Mesenchymal stem cell (in vitro differentiated cells and primary cell): ENCODE data around the gene FGGY.
A peak's percentile ranks its signal among the peaks of the same experiment; 100 is the strongest.

ENCODE experiments used
- DNase-seq: peaks from one replicate; pipeline ENCODE4 v3.0.0-alpha.2; 2013
- H2AFZ ChIP-seq: one replicate; pipeline ENCODE4 v1.6.1; 2013; ENCODE audit warnings: low read depth, mild to moderate bottlenecking, control low read depth, inconsistent platforms, low read length, moderate library complexity
- H2AK5ac ChIP-seq: 2 replicates; pipeline ENCODE4 v1.6.1; 2013; ENCODE audit warnings: low read length, moderate library complexity, mild to moderate bottlenecking, inconsistent platforms; ENCODE audit not compliant: severe bottlenecking
- H2BK120ac ChIP-seq: one replicate; pipeline ENCODE4 v1.6.1; 2013; ENCODE audit warnings: low read depth, mild to moderate bottlenecking, inconsistent platforms, low read length, moderate library complexity
- H2BK12ac ChIP-seq, 2 experiments: one replicate each; pipeline ENCODE4 v1.6.1; 2013; ENCODE audit warnings: inconsistent platforms in 2 of 2, low read length in 2 of 2, mild to moderate bottlenecking in 2 of 2, moderate library complexity in 2 of 2, control low read depth in 1 of 2
- H2BK15ac ChIP-seq: one replicate; pipeline ENCODE4 v1.6.1; 2013; ENCODE audit warnings: mild to moderate bottlenecking, low read depth, inconsistent platforms; ENCODE audit not compliant: poor library complexity, severe bottlenecking
- H2BK5ac ChIP-seq: 2 replicates; pipeline ENCODE4 v1.6.1; 2013; ENCODE audit warnings: low read depth, mild to moderate bottlenecking, low read length, control low read depth, inconsistent platforms; ENCODE audit not compliant: poor library complexity, severe bottlenecking
- H3K14ac ChIP-seq, 2 experiments: one replicate each; pipeline ENCODE4 v1.6.1; 2013; ENCODE audit warnings: inconsistent platforms in 2 of 2, low read length in 2 of 2, control low read depth in 1 of 2, mild to moderate bottlenecking in 1 of 2, moderate library complexity in 1 of 2
- H3K18ac ChIP-seq, 2 experiments: one replicate each; pipeline ENCODE4 v1.6.1; 2013; ENCODE audit warnings: inconsistent platforms in 2 of 2, low read length in 2 of 2, control low read depth in 1 of 2, low read depth in 1 of 2, mild to moderate bottlenecking in 1 of 2
- H3K23ac ChIP-seq, 2 experiments: one replicate each; pipeline ENCODE4 v1.6.1; 2013; ENCODE audit warnings: inconsistent platforms in 2 of 2, low read length in 2 of 2, mild to moderate bottlenecking in 2 of 2, moderate library complexity in 2 of 2, control low read depth in 1 of 2
- H3K27ac ChIP-seq: 2 replicates; pipeline ENCODE4 v1.5.1; 2013; ENCODE audit warnings: mild to moderate bottlenecking, moderate library complexity, low read length, control low read depth, inconsistent platforms; ENCODE audit not compliant: poor library complexity, severe bottlenecking
- H3K27me3 ChIP-seq, 2 experiments: 2 replicates each; pipeline versions ENCODE4 v1.6.1 to v1.7.0; 2013; ENCODE audit warnings: low read length in 2 of 2, mild to moderate bottlenecking in 2 of 2, moderate library complexity in 2 of 2, control low read depth in 1 of 2, inconsistent platforms in 1 of 2; ENCODE audit not compliant: control insufficient read depth in 1 of 2, insufficient read depth in 1 of 2
- H3K36me3 ChIP-seq, 2 experiments: 2 replicates each; pipeline versions ENCODE4 v1.6.1 to v1.7.0; 2013; ENCODE audit warnings: low read length in 2 of 2, control low read depth in 1 of 2, inconsistent platforms in 1 of 2, low read depth in 1 of 2, mild to moderate bottlenecking in 1 of 2; ENCODE audit not compliant: insufficient read depth in 2 of 2, control insufficient read depth in 1 of 2
- H3K4ac ChIP-seq, 2 experiments: one replicate each; pipeline ENCODE4 v1.6.1; 2013; ENCODE audit warnings: inconsistent platforms in 2 of 2, low read length in 2 of 2, mild to moderate bottlenecking in 2 of 2, moderate library complexity in 2 of 2, control low read depth in 1 of 2, low read depth in 1 of 2
- H3K4me1 ChIP-seq: 2 replicates; pipeline ENCODE4 v1.6.1; 2013; ENCODE audit warnings: low read depth, low read length, control low read depth; ENCODE audit not compliant: control insufficient read depth, insufficient read depth
- H3K4me2 ChIP-seq: 2 replicates; pipeline ENCODE4 v1.6.1; 2013; ENCODE audit warnings: low read length, mild to moderate bottlenecking, inconsistent platforms; ENCODE audit not compliant: poor library complexity, severe bottlenecking
- H3K4me3 ChIP-seq, 2 experiments: 2 replicates each; pipeline versions ENCODE4 v1.5.1 to v1.7.0; 2013; ENCODE audit warnings: low read length in 2 of 2, mild to moderate bottlenecking in 2 of 2, control low read depth in 1 of 2, low read depth in 1 of 2; ENCODE audit not compliant: insufficient read depth in 1 of 2
- H3K79me1 ChIP-seq: replicated peaks from 2 replicates; pipeline ENCODE4 v1.6.1; 2013; ENCODE audit warnings: mild to moderate bottlenecking, control low read depth, low read length, inconsistent platforms; ENCODE audit not compliant: poor library complexity, severe bottlenecking
- H3K9ac ChIP-seq: 2 replicates; pipeline ENCODE4 v1.7.0; 2013; ENCODE audit warnings: mild to moderate bottlenecking, low read length, moderate library complexity
- H3K9me3 ChIP-seq: 2 replicates; pipeline ENCODE4 v1.7.0; 2013; ENCODE audit warnings: mild to moderate bottlenecking, low read length; ENCODE audit not compliant: control insufficient read depth
- H4K8ac ChIP-seq: one replicate; pipeline ENCODE4 v1.6.1; 2013; ENCODE audit warnings: inconsistent platforms, mild to moderate bottlenecking, low read length, moderate library complexity
- H4K91ac ChIP-seq: one replicate; pipeline ENCODE4 v1.6.1; 2013; ENCODE audit warnings: mild to moderate bottlenecking, low read length, inconsistent platforms
- WGBS: methylation state at CpG from one replicate; pipeline ENCODE4 v1.1.7; 2013; ENCODE audit warnings: mixed read lengths; 5-methylcytosine and 5-hydroxymethylcytosine counted together

FGGY gene

DNA sequence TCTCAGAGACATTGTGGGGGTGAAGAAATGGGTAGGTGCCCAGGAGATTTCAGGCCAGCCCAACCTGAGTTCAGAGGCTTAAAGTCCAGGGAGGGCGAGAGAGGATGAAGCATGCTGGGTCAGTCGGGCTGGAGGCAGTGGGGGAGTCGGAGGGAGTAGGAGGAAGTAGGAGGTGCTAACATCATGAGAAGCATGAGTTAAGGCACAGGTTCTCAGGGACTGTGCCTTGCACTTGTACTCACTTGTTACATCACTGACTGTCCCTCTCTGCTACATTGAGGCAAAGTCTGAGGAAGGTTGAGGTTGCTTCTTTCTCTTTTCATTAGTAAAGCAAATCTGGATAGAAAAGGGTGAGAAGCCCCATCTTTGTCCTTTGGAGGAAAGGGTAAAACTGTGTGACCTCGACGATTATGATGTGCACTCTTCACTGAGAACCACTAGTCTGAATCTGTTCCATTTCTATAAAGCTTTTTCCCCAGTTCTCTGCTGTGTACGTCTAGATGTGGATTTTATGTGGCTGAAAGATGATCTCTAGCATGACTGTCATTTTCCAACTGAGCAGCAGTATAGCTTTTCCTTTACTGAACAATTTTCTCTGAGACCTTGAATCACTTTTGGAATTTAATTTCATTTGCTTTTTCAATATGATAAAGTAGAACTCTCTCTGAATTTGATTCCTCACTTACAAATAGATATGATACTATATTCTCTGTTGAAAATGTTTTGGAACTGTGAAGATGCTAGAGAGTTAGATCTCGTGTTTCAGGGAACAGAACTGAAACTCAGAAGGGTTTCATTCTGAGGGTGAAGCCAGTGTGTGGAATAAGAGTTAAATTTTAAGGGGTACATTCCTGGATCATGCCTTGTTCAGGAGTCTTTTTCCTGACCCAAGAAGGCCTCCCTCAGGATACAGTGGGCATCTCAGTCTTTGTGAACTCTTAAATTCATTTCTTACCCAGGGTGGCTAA, 94.6 kb downstream of the FGGY start:
- Histone ChIP-seq H3K4me3 (no peak overlapping the region), H3K36me3 (no peaks in the 10 kb centered on the region), H3K27me3 (no peaks in the 10 kb centered on the region), H3K9ac (peak overlapping the region; percentile 28), H3K4me1 (peaks cover 3% of the 10 kb centered on the region), H2BK12ac (peak overlapping the region in 1 of 2 experiments; percentile 21), H3K4ac (no peak overlapping the region), H3K18ac (no peak overlapping the region), H4K8ac (peak overlapping the region; percentile 48), H2AK5ac (peak overlapping the region; percentile 20), H3K23ac (no peak overlapping the region), H2BK15ac (no peak overlapping the region), H3K79me1 (no peaks in the 10 kb centered on the region), H2BK120ac (no peak overlapping the region), H3K4me2 (no peak overlapping the region), H3K27ac (no peak overlapping the region), H3K14ac (no peak overlapping the region), H2BK5ac (no peak overlapping the region), H3K9me3 (no peaks in the 10 kb centered on the region), H2AFZ (no peak overlapping the region), H4K91ac (no peak overlapping the region)
- DNase-seq = no peak
- WGBS = 85% methylated on average over 6 of the region's 7 CpGs

DNA sequence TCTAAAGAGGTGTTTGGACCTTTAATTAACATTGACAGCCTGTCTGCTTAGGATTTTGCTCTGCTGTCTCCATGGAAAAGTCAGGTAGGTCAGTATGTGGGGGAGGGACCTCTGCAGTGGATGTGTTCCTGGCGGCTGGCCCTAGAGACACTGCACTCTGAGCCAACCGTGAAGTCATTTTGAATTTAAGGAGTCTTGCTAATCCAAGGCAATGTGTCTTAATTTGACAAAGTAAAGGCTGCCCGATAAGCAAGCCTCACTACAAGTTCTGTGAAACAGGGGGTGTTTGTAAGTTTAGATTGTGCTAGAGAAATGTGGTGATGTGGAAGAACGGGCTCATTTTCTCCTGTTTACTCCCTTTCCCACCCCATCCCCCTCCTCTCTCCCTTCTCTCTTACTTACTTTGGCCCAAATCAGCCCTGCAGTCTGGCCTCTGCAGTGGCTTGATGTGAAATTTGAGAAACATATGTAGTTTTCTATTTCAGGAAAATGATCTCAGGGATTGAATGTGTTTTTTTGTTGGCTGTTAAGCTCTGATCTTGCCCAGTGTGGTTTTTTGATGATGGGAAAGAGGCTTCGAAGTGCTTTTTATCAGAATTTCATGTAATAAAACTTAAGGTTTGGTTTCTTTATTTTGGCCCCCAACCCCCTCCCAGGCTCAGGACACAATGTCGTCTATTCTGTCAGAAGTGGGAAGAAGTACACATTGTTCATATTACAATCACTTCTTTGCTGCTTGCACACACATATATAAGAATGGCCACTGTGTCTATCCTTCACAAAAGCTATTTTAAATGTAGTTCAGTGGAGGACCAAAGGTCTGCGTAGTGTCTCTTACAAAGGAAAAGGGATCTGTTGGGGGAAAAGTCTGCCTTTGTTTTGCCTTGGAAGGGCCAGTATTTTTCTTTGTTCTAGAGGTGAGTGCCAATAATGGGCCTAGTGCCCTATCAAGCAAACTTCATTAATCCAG, 96.6 kb downstream of the FGGY start:
- Histone ChIP-seq H2BK15ac (no peak overlapping the region), H3K4ac (no peak overlapping the region), H3K27ac (peak overlapping the region; percentile 73), H2BK12ac (no peak overlapping the region), H3K27me3 (no peaks in the 10 kb centered on the region), H3K14ac (no peak overlapping the region), H4K8ac (no peak overlapping the region), H3K9me3 (no peaks in the 10 kb centered on the region), H2BK5ac (no peak overlapping the region), H4K91ac (no peak overlapping the region), H2AK5ac (no peak overlapping the region), H3K4me1 (peaks cover 3% of the 10 kb centered on the region), H3K79me1 (peaks cover 2% of the 10 kb centered on the region), H2BK120ac (no peak overlapping the region), H3K4me2 (no peak overlapping the region), H2AFZ (no peak overlapping the region), H3K23ac (no peak overlapping the region), H3K36me3 (no peaks in the 10 kb centered on the region), H3K18ac (no peak overlapping the region), H3K9ac (peak overlapping the region; percentile 83), H3K4me3 (peak overlapping the region in 1 of 2 experiments; percentile 44)
- DNase-seq = peak; percentile 66
- WGBS = 60% methylated on average over 4 of the region's 7 CpGs

DNA sequence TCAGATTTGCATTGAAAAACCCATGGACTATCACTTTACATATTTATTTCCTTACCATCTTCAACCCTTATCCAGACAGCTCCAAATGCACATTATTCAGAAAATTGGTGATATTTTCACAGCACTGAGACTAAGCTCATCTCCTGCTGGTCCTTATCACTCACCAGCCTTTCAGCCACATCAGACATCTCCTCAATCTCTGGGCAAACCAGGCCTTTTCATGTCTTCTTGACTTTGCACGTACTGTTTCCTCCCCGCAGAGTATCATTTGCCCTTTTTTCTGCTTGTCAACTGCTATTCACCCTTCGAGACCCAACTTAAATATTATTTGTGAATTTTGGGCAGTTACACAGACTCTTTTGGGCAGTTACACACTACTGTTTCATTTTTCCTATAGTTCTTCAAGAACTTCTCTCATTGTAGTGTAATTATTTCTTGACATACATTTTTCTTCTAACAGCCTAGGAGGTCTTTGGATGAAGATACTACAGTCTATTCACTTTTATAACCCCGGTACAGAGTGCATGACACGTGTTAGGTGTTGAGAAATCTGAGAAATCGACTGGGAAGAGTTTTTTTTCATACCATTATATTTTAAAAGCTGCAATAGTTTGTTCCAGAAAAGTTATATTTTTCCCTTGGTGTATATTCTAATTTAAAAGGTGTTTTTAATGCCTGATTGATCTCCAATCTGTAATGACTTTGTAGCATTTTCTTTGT, 98.0 kb downstream of the FGGY start:
- no peaks in the 10 kb centered on the region for H3K36me3 ChIP-seq
- H2BK120ac ChIP-seq = no peak overlapping the region
- no peak overlapping the region for H3K4ac ChIP-seq
- H4K8ac ChIP-seq = no peak overlapping the region
- H3K4me3 ChIP-seq = no peak overlapping the region
- no peak for DNase-seq
- H3K27ac ChIP-seq = no peak overlapping the region
- no peak overlapping the region for H2BK15ac ChIP-seq
- H3K27me3 ChIP-seq = no peaks in the 10 kb centered on the region
- no peak overlapping the region for H3K14ac ChIP-seq
- no peak overlapping the region for H2AFZ ChIP-seq
- no peak overlapping the region for H3K4me2 ChIP-seq
- peaks cover 3% of the 10 kb centered on the region for H3K4me1 ChIP-seq
- H3K23ac ChIP-seq = no peak overlapping the region
- no peak overlapping the region for H2BK12ac ChIP-seq
- no peak overlapping the region for H2AK5ac ChIP-seq
- no peak overlapping the region for H3K9ac ChIP-seq
- no peak overlapping the region for H4K91ac ChIP-seq
- no peaks in the 10 kb centered on the region for H3K9me3 ChIP-seq
- H2BK5ac ChIP-seq = no peak overlapping the region
- WGBS = 95% methylated on average over 4 of the region's 6 CpGs
- H3K18ac ChIP-seq = no peak overlapping the region
- peaks cover 2% of the 10 kb centered on the region for H3K79me1 ChIP-seq
